Measurements from ENCODE around the gene PNKP. TPM values are rescaled to one million over a fixed set of nuclear protein-coding genes. Genes with fewer than 3 reads are reported as not detected.

PNKP gene
- total RNA-seq, 1 donor from 2014 or later: 81.3 TPM

DNA sequence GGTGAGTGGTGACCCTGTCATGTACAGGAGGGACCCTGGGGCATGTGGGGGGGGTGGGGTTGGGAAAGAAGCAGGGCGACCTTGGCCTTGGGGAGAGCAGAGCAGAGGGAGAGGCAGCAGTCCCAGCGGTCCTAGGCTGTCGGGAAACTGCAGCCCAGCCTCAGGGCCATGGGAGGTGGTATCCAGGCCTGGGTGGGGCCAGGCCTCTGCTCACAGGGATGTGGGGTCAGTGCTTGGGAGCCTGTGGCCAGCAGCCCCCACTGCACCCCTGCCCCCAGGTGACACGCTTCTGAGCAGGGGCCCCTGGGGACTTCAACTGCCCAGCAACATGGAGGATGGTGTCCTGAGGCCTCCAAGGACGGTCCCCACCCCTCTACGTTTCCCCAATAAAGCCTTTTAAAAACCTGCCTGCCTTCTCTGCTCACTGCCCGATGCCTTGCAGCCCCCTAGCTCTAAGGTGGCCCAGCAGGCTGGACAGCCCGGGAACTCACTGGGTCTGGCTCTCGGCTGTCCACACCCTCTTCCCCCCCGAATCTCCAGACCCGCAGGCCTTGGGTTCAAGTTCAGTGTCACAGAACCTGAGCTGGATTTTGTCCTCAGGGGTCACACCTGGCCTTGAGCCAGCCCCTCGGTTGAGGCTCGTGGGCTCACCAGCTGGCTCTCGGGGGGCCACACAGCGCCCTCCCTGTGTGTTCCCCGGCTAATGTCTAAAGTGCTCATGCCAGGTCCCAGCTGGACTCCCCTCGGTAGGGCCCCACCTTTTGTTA, 6.9 kb downstream of the PNKP start:
- DNase-seq (ENCODE audit: extremely low read depth, low read depth, low spot score): no peak

- no peak for DNase-seq (ENCODE audit: extremely low read depth, low read depth, low spot score)
Observed at GRCh38 chr19:49859682-49860335, 7.6 kb downstream of the PNKP start.

GRCh38 chr19:49858088-49858985, 9.0 kb downstream of the PNKP start:
- no peak for DNase-seq (ENCODE audit: extremely low read depth, low read depth, low spot score)

- no peak for DNase-seq (ENCODE audit: extremely low read depth, low read depth, low spot score)
Observed at GRCh38 chr19:49857838-49858087, 9.6 kb downstream of the PNKP start.

- no peak for DNase-seq (ENCODE audit: extremely low read depth, low read depth, low spot score)
Observed at GRCh38 chr19:49857061-49857837, 10.1 kb downstream of the PNKP start.

DNA sequence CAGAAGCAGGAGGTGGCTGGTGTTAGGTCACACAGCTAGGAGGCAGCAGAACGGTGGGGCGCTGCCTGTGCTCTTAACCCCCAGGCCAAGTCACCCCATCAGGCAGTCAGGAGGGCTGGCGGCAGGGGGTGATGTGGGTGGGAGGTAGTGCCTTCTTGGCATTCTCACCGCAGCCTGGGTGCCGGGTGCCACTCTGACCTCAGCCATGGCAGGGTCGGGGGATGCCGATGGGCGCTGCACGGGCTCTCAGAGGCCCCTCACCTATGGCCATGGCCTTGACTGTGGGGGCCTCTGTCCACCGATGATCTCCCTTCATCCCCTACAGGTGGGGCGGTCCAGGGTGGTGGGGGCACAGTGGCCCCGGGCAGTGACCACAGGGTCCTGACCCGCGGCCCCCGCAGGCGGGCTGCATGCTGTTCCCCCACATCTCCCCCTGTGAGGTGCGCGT, 10.8 kb downstream of the PNKP start:
- DNase-seq (ENCODE audit: extremely low read depth, low read depth, low spot score): no peak

DNA sequence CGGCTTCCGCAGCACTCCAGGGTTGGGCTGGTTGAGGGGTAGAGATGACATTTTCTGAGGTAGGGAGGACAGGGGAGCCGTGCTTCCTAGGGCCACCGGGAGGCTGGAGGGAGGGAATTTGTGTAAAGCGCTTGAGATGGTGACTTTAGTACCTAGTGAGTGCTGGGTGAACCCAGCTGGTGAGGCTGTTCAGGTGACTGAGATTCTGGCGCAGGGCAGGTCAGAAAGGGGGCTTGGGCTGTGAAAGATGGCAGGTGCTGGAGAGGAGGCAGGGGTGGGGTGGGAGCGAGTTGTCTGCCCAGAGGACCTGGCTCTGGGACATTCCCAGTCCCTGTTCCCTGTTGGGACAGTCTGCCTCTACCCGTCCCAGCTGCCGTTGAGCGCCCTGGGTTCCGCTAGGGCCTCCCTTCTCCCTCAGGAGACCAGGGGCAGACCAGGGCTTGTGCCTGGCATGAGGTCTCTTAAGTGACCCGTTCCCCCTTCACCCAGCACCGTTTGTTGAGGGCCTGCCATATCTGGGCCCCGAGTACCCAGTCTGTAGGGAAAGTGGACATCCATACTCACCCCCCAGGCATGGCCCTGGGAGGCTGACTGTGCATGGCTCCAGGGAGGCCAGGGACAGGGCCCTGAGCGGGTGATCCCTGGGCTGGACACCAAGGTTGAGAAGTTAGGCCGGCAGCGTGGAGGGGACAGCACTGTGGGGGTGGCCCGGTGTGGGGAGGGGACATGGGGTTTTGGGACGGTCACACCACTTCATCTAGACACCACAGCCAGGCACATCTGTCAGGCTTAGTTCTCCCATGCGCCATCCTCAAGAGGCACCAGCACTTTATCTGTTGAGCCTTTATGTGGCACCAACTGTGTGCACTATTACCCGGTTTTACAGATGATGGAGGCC, 11.5 kb downstream of the PNKP start:
- DNase-seq (ENCODE audit: extremely low read depth, low read depth, low spot score): no peak

DNA sequence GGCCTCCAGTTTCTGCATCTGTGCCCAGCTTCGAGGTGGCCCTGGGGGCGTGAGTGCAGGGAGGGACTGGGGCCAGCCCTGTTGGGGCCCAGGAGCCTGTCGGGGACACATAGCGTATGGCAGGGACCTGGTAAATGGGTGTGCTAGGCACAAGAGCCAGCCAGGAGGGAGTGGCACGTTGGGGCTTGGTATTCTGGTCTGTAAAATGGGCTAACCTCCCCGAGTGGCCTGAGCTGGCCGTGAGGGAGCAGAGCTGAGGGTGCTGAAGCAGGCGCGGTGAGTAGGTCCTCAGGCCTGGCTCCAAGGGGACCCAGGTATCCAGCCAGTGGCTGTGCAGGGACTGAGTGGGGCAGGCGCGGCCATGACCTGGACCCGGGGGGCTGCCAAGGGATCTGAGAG, 12.1 kb downstream of the PNKP start:
- DNase-seq (ENCODE audit: extremely low read depth, low read depth, low spot score): no peak

DNA sequence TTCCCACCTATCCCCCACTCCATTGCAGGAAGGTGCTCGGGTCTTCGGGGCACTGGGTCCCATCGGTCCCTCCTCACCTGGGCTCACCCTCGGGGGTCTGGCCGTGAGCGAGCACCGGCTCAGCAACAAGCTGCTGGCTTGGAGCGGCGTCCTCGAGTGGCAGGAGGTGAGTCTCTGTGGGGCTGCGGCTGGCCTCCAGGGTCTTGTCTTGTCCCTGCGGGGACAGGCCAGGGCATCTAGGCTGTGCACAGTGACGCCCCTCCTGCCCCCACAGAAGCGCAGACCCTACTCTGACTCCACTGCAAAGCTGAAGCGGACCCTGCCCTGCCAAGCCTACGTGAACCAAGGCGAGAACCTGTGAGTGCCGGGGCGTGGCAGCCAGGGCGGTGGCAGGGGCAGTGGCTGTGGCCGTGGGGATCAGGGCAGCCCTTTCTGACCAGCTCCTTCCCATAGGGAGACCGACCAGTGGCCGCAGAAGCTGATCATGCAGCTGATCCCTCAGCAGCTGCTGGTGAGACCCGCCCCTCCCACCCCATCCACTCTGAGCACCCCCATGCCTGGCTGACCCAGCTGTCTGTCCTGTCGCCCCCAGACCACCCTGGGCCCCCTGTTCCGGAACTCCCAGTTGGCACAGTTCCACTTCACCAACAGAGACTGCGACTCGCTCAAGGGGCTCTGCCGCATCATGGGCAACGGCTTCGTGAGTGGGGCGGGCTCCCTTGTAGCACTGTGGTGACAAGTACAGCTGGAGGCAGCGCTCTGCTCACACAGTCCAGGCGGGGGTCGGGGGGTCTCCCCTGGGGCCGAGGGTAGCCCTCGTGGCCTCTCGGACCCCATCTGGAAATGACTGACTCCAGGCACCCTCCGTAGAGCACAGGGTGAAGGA, 12.8 kb downstream of the PNKP start:
- no peak for DNase-seq (ENCODE audit: extremely low read depth, low read depth, low spot score)

- DNase-seq (ENCODE audit: extremely low read depth, low read depth, low spot score): no peak
Observed at GRCh38 chr19:49853852-49854377, 13.5 kb downstream of the PNKP start.

- DNase-seq (ENCODE audit: extremely low read depth, low read depth, low spot score): no peak
Observed at GRCh38 chr19:49852631-49853126, 14.7 kb downstream of the PNKP start.

- DNase-seq (ENCODE audit: extremely low read depth, low read depth, low spot score): no peak
Observed at GRCh38 chr19:49851456-49852259, 15.7 kb downstream of the PNKP start.

GRCh38 chr19:49850487-49851342, 16.7 kb downstream of the PNKP start, which contains the start of gene PTOV1:
Gene PTOV1 (plus strand): TSS chr19:49851159.
- DNase-seq (ENCODE audit: extremely low read depth, low read depth, low spot score): no peak

DNA sequence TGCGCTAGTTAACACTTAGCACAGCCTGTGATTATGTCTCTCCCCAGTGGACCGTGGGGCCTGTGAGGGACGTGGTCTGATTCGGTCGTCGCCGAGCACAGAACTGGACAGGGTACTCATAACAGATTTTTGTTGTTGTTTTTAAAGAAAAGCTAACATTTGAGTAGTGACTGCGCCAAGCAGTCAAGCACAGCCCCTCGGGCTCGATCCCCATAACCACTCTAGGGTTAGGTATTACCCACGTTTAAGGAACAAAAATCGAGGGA, 17.2 kb downstream of the PNKP start:
- no peak for DNase-seq (ENCODE audit: extremely low read depth, low read depth, low spot score)

DNA sequence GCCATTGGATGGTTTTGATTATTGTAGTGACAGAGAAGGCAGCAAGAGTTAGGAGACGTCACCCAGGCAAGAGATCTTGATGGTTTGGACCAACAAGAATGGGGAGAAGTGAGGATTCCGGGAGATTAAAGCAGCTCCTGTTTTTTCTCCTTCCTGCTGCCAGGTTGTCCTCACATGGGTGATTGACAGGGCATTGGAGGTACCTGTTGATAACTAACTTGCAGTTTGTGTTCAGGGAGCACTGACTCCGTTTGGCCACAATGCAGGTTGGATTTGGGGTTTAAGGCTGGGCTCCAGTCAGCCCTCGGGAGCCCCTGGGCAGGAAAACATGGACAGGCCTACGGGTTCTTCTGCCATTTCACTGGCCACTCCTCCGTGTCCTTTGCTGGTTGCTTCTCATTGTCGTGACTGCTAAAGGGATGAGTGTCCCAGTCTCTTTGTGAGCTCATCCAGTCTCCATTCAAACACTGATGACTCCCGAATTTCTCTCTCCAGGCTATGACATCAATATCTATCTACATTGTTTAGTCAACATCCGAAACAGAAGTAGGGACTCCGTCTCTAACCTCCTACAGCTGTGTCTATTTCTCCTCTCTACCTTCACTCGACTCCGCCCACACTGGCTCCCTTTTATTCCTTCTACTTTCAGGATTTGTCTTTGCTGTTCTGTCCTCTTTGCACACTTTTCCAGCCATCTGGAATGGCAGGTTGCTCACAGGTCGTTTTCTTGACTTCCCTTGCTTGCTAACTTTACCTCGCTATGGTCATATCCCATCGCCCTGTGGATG, 17.7 kb downstream of the PNKP start:
- no peak for DNase-seq (ENCODE audit: extremely low read depth, low read depth, low spot score)

GRCh38 chr19:49848938-49849337, 18.4 kb downstream of the PNKP start:
- DNase-seq (ENCODE audit: extremely low read depth, low read depth, low spot score): no peak
